SK-N-SH (cell line): Measurements from ENCODE around the gene GFRA3. TPM values are rescaled to one million over a fixed set of nuclear protein-coding genes. Genes with fewer than 3 reads are reported as not detected.

Source experiments
- CTCF ChIA-PET: fragments of 300-600, 350-600 bp; formaldehyde crosslinking; extraction: SDS; loops from one replicate; lab custom pipeline; 2021; lab: Yijun Ruan, JAX
- POLR2A ChIA-PET: fragments of 350-600 bp; sonication (Branson Sonifier 250); formaldehyde crosslinking; extraction: SDS; loops from one replicate; lab custom pipeline; 2020; ENCODE audit warnings: antibody characterized with exemption, inconsistent platforms; lab: Yijun Ruan, JAX
- DNase-seq: peaks from one replicate; pipeline ENCODE4 v3.0.0; 2012
- H2AFZ ChIP-seq: fragments of 200-600 bp; sonication (generic); 2 replicates; pipeline ENCODE4 v1.8.1; 2016; ENCODE audit warnings: antibody characterized with exemption, mild to moderate bottlenecking, low read depth
- H3F3A ChIP-seq: fragments of 200-600 bp; sonication (generic); replicated peaks from 2 replicates; pipeline ENCODE3; 2016; ENCODE audit warnings: antibody characterized with exemption, mild to moderate bottlenecking; ENCODE audit not compliant: insufficient read depth
- H3K27ac ChIP-seq, 2 experiments: fragments of 200-500 bp in 1 of 2; fragments of 200-600 bp in 1 of 2; sonication (Bioruptor generic) in 1 of 2; sonication (generic), shearing (Covaris generic) in 1 of 2; 2 replicates each; pipeline versions ENCODE4 v1.5.1 to v1.6.1; 2014 to 2016; ENCODE audit warnings: low read depth in 2 of 2, inconsistent platforms in 1 of 2, low read length in 1 of 2, mild to moderate bottlenecking in 1 of 2, mixed read lengths in 1 of 2
- H3K27me3 ChIP-seq: fragments of 200-600 bp; sonication (generic), shearing (Covaris generic); 2 replicates; pipeline ENCODE4 v1.6.1; 2016; ENCODE audit warnings: mixed run types; ENCODE audit not compliant: insufficient read depth
- H3K36me3 ChIP-seq, 2 experiments: fragments of 200-500 bp in 1 of 2; fragments of 200-600 bp in 1 of 2; sonication (Bioruptor generic) in 1 of 2; sonication (generic) in 1 of 2; replicated peaks in 1 of 2; 2 replicates each; pipeline versions ENCODE3 to v1.5.1; 2014 to 2016; ENCODE audit warnings: low read length in 1 of 2, mild to moderate bottlenecking in 1 of 2; ENCODE audit not compliant: insufficient read depth in 2 of 2, control insufficient read depth in 1 of 2
- H3K4me1 ChIP-seq, 2 experiments: fragments of 200-500 bp in 1 of 2; fragments of 200-600 bp in 1 of 2; sonication (Bioruptor generic) in 1 of 2; sonication (generic), shearing (Covaris generic) in 1 of 2; 2 replicates each; pipeline versions ENCODE4 v1.5.1 to v1.6.1; 2014 to 2016; ENCODE audit warnings: low read depth in 1 of 2, low read length in 1 of 2, mixed run types in 1 of 2; ENCODE audit not compliant: insufficient read depth in 2 of 2, control insufficient read depth in 1 of 2
- H3K4me2 ChIP-seq: fragments of 200-600 bp; sonication (generic), shearing (Covaris generic); 2 replicates; pipeline ENCODE4 v1.6.1; 2017; ENCODE audit warnings: mixed run types
- H3K4me3 ChIP-seq, 2 experiments: fragments of 200-500 bp in 1 of 2; fragments of 200-600 bp in 1 of 2; sonication (Bioruptor generic) in 1 of 2; sonication (generic), shearing (Covaris generic) in 1 of 2; 2 replicates each; pipeline versions ENCODE4 v1.5.1 to v1.8.1; 2014 to 2016; ENCODE audit warnings: low read depth in 2 of 2, inconsistent platforms in 1 of 2, low read length in 1 of 2, mild to moderate bottlenecking in 1 of 2, mixed read lengths in 1 of 2, moderate library complexity in 1 of 2
- H3K79me2 ChIP-seq: fragments of 200-600 bp; sonication (generic); 2 replicates; pipeline ENCODE4 v1.8.1; 2017; ENCODE audit warnings: mild to moderate bottlenecking; ENCODE audit not compliant: insufficient read depth
- H3K9ac ChIP-seq: fragments of 200-600 bp; sonication (generic); 2 replicates; pipeline ENCODE4 v1.6.1; 2017; ENCODE audit warnings: mixed run types
- H3K9me2 ChIP-seq: fragments of 200-600 bp; sonication (generic); 2 replicates; pipeline ENCODE4 v1.6.1; 2017; ENCODE audit warnings: mixed run types
- H3K9me3 ChIP-seq: fragments of 200-600 bp; sonication (generic); 2 replicates; pipeline ENCODE4 v1.6.1; 2017; ENCODE audit warnings: mixed run types, mild to moderate bottlenecking, moderate library complexity
- H4K20me1 ChIP-seq: fragments of 200-600 bp; sonication (generic); 2 replicates; pipeline ENCODE4 v1.6.1; 2017; ENCODE audit warnings: mild to moderate bottlenecking, mixed run types; ENCODE audit not compliant: insufficient read depth
- CHD2 ChIP-seq: fragments of 150-350 bp; IDR thresholded peaks from 2 replicates; pipeline ENCODE4 v1.6.1; 2018; ENCODE audit warnings: low read length; ENCODE audit not compliant: partially characterized antibody
- CTCF ChIP-seq: fragments of 200-600 bp; sonication (generic); IDR thresholded peaks from 2 replicates; pipeline ENCODE4 v1.6.1; 2017; ENCODE audit warnings: antibody characterized with exemption, mild to moderate bottlenecking, moderate library complexity
- FOSL2 ChIP-seq: IDR thresholded peaks from 2 replicates; pipeline ENCODE4 v1.4.0; 2012; ENCODE audit warnings: low read depth, mild to moderate bottlenecking, moderate library complexity, borderline replicate concordance
- FOXJ3 ChIP-seq: sonication (generic); formaldehyde crosslinking; IDR thresholded peaks from 2 replicates; pipeline ENCODE4 v1.5.1; 2020; ENCODE audit warnings: mild to moderate bottlenecking, missing genetic modification reagents
- GABPA ChIP-seq: IDR thresholded peaks from 2 replicates; pipeline ENCODE4 v1.4.0; 2012; ENCODE audit warnings: low read depth, mild to moderate bottlenecking
- GATA2 ChIP-seq: sonication (generic); formaldehyde crosslinking; IDR thresholded peaks from 2 replicates; pipeline ENCODE4 v1.5.0; 2020; ENCODE audit warnings: mild to moderate bottlenecking, missing genetic modification reagents
- IRF3 ChIP-seq: fragments of 150-350 bp; IDR thresholded peaks from 2 replicates; pipeline ENCODE4 v1.6.1; 2016; ENCODE audit warnings: mild to moderate bottlenecking, low read depth, low read length
- MXI1 ChIP-seq: IDR thresholded peaks from 2 replicates; pipeline ENCODE4 v1.6.1; 2012; ENCODE audit warnings: mild to moderate bottlenecking, low read depth, low read length, improper control_type of control experiment
- RAD21 ChIP-seq: IDR thresholded peaks from 2 replicates; pipeline ENCODE4 v1.6.1; 2012; ENCODE audit warnings: mild to moderate bottlenecking, low read length
- RCOR1 ChIP-seq: fragments of 150-350 bp; IDR thresholded peaks from 2 replicates; pipeline ENCODE4 v1.6.1; 2017; ENCODE audit warnings: antibody characterized with exemption, low read length
- SIN3A ChIP-seq: IDR thresholded peaks from 2 replicates; pipeline ENCODE4 v1.6.1; 2012; ENCODE audit warnings: low read depth, mild to moderate bottlenecking, low read length, moderate library complexity, borderline replicate concordance
- SMC3 ChIP-seq: IDR thresholded peaks from 2 replicates; pipeline ENCODE4 v1.6.1; 2012; ENCODE audit warnings: low read depth, low read length, improper control_type of control experiment
- TAF1 ChIP-seq: IDR thresholded peaks from 2 replicates; pipeline ENCODE4 v1.6.1; 2012; ENCODE audit warnings: low read depth, mild to moderate bottlenecking, low read length, moderate library complexity, borderline replicate concordance
- TCF12 ChIP-seq: IDR thresholded peaks from 2 replicates; pipeline ENCODE4 v1.4.0; 2012
- TEAD4 ChIP-seq: IDR thresholded peaks from 2 replicates; pipeline ENCODE4 v1.4.0; 2012; ENCODE audit warnings: mild to moderate bottlenecking, borderline replicate concordance; ENCODE audit not compliant: insufficient read depth
- YY1 ChIP-seq: IDR thresholded peaks from 2 replicates; pipeline ENCODE4 v1.4.0; 2012; ENCODE audit warnings: low read depth, mild to moderate bottlenecking
- WGBS: methylation state at CpG from one replicate; pipeline ENCODE4 v1.1.6; 2017; ENCODE audit warnings: low lambda C conversion rate; 5-methylcytosine and 5-hydroxymethylcytosine counted together
- polyA plus RNA-seq, 3 experiments: library from polyadenylated mRNA; depleted of rRNA; stranded (reverse); fragments of >200 nt; gene quantifications; 2 replicates each; pipeline ENCODE4 v1.2.3, GENCODE V29; 2012
- TF ChIP-seq, protein P1 (sequence below): IDR thresholded peaks from 2 replicates; pipeline ENCODE4 v1.4.0; 2012; ENCODE audit warnings: low read depth
- TF ChIP-seq, protein P2 (sequence below): IDR thresholded peaks from 2 replicates; pipeline ENCODE4; 2012
- TF ChIP-seq, protein P3 (sequence below): IDR thresholded peaks from 2 replicates; pipeline ENCODE4 v1.4.0; 2012; ENCODE audit warnings: low read depth, borderline replicate concordance
- TF ChIP-seq, protein P4 (sequence below): IDR thresholded peaks from 2 replicates; pipeline ENCODE4 v1.4.0; 2012; ENCODE audit warnings: low read depth, borderline replicate concordance

Gene GFRA3
- polyA plus RNA-seq, 1 of the 3 experiments (the other 2 are of a cell fraction): 0.15 TPM

- no peaks in the 10 kb centered on the region for H3K9me3 ChIP-seq
- H3K9ac ChIP-seq: no peak overlapping the region
- TF ChIP-seq GATA2 (CRISPR knock-in tag): no peak
- no peak for TF ChIP-seq RAD21
- TF ChIP-seq, protein P1, sequence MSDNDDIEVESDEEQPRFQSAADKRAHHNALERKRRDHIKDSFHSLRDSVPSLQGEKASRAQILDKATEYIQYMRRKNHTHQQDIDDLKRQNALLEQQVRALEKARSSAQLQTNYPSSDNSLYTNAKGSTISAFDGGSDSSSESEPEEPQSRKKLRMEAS: no peak
- peaks cover 12% of the 10 kb centered on the region for H3F3A ChIP-seq
- no peak overlapping the region for H3K27ac ChIP-seq
- H3K79me2 ChIP-seq: no peaks in the 10 kb centered on the region
- no peak for DNase-seq
- H3K36me3 ChIP-seq: no peaks in the 10 kb centered on the region
- no peaks in the 10 kb centered on the region for H3K27me3 ChIP-seq
- CTCF ChIA-PET: interaction anchor here (1.3 to 3.6 kb wide), 7 partner anchors 8 to 123 kb away, joined by 3 to 10 read pairs (median 6); partner anchors contain the start of gene GFRA3
- POLR2A ChIA-PET: no interaction called here
- no peak overlapping the region for H3K4me3 ChIP-seq
- no peak overlapping the region for H3K4me2 ChIP-seq
- peaks cover 0 to 9% of the 10 kb centered on the region in 2 experiments; a peak in 1 of 4 replicates for H3K4me1 ChIP-seq
- no peaks in the 10 kb centered on the region for H4K20me1 ChIP-seq
- no peaks in the 10 kb centered on the region for H3K9me2 ChIP-seq
- H2AFZ ChIP-seq: peak overlapping the region; percentile 39; the same call in 1 of the 2 replicates
- 59% methylated on average over 7 of the region's 7 CpGs for WGBS
Observed at GRCh38 chr5:138230981-138231589, 43.3 kb downstream of the GFRA3 start.

DNA sequence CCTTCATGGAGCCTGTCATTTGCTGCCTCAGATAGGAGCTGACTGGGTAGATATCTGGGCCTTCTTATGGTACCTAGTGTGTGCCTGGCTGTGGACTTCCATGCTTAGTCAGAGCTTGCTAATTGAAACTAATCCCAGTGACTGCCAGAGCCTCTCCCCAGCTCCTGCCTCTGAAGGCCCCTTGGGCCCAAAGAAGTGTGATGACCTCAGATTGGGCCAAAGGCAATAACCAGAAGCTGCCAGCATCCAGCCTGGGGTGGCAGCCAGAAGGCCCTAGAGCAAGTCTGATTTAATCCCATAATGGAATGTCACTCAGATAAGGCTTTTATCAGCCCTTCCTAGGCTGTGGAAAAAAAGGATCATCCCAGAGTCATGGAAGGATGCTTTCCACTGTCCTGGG lies 44.2 kb downstream of the GFRA3 start:
- CTCF ChIA-PET: interaction anchor here (0.7 to 3.6 kb wide), 4 partner anchors 45 to 124 kb away, joined by 3 to 14 read pairs (median 8); partner anchors contain the start of gene GFRA3
- Histone ChIP-seq H3K9ac (no peak overlapping the region), H3K4me3 (no peak overlapping the region), H3K4me1 (peaks cover 0 to 9% of the 10 kb centered on the region in 2 experiments; a peak in 1 of 4 replicates), H3K36me3 (no peaks in the 10 kb centered on the region), H3K4me2 (no peak overlapping the region), H3K27ac (no peak overlapping the region), H3K79me2 (no peaks in the 10 kb centered on the region), H2AFZ (no peak overlapping the region), H3K27me3 (no peaks in the 10 kb centered on the region), H3K9me3 (no peaks in the 10 kb centered on the region), H3K9me2 (no peaks in the 10 kb centered on the region), H4K20me1 (no peaks in the 10 kb centered on the region), H3F3A (peaks cover 12% of the 10 kb centered on the region)
- POLR2A ChIA-PET: interaction anchor here (0.7 to 0.9 kb wide), 2 partner anchors 45 to 107 kb away, joined by 3 to 5 read pairs; partner anchors contain the start of gene FAM53C
- peak; percentile 61 for DNase-seq
- TF ChIP-seq YY1: no peak
- no peak for TF ChIP-seq MXI1
- TF ChIP-seq SIN3A: no peak
- TF ChIP-seq, protein P2, sequence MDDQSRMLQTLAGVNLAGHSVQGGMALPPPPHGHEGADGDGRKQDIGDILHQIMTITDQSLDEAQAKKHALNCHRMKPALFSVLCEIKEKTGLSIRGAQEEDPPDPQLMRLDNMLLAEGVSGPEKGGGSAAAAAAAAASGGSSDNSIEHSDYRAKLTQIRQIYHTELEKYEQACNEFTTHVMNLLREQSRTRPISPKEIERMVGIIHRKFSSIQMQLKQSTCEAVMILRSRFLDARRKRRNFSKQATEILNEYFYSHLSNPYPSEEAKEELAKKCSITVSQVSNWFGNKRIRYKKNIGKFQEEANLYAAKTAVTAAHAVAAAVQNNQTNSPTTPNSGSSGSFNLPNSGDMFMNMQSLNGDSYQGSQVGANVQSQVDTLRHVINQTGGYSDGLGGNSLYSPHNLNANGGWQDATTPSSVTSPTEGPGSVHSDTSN: no peak
- peak; percentile 55 for TF ChIP-seq CHD2
- TF ChIP-seq, protein P3, sequence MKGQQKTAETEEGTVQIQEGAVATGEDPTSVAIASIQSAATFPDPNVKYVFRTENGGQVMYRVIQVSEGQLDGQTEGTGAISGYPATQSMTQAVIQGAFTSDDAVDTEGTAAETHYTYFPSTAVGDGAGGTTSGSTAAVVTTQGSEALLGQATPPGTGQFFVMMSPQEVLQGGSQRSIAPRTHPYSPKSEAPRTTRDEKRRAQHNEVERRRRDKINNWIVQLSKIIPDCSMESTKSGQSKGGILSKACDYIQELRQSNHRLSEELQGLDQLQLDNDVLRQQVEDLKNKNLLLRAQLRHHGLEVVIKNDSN: no peak
- peak; percentile 76 for TF ChIP-seq GATA2 (CRISPR knock-in tag)
- no peak for TF ChIP-seq FOSL2
- no peak; the same call in 1 of the 2 replicates for TF ChIP-seq RAD21
- TF ChIP-seq TEAD4: no peak
- TF ChIP-seq FOXJ3 (CRISPR knock-in tag): no peak
- TF ChIP-seq GABPA: no peak
- TF ChIP-seq RCOR1: peak; percentile 85
- TF ChIP-seq TAF1: no peak
- TF ChIP-seq CTCF: no peak
- no peak for TF ChIP-seq IRF3
- no peak for TF ChIP-seq SMC3
- TF ChIP-seq, protein P4, sequence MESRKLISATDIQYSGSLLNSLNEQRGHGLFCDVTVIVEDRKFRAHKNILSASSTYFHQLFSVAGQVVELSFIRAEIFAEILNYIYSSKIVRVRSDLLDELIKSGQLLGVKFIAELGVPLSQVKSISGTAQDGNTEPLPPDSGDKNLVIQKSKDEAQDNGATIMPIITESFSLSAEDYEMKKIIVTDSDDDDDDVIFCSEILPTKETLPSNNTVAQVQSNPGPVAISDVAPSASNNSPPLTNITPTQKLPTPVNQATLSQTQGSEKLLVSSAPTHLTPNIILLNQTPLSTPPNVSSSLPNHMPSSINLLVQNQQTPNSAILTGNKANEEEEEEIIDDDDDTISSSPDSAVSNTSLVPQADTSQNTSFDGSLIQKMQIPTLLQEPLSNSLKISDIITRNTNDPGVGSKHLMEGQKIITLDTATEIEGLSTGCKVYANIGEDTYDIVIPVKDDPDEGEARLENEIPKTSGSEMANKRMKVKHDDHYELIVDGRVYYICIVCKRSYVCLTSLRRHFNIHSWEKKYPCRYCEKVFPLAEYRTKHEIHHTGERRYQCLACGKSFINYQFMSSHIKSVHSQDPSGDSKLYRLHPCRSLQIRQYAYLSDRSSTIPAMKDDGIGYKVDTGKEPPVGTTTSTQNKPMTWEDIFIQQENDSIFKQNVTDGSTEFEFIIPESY: no peak
- TF ChIP-seq TCF12: no peak
